Osteoblast (primary cell): ENCODE data around the gene CWC27. TPM values are rescaled to one million over a fixed set of nuclear protein-coding genes. Genes with fewer than 3 reads are reported as not detected.

Source experiments
- DNase-seq: peaks from one replicate; pipeline ENCODE4 v3.0.0; 2011; ENCODE audit warnings: low spot score, mixed read lengths; ENCODE audit not compliant: insufficient read length; ENCODE audit errors: missing footprints
- H2AFZ ChIP-seq: 2 replicates; pipeline ENCODE4 v1.6.0; 2011; ENCODE audit warnings: mild to moderate bottlenecking, low read length
- H3K27ac ChIP-seq: 2 replicates; pipeline ENCODE4 v1.5.1; 2011; ENCODE audit warnings: mild to moderate bottlenecking, low read depth, low read length, moderate library complexity
- H3K27me3 ChIP-seq: 2 replicates; pipeline ENCODE4 v1.6.0; 2012; ENCODE audit warnings: mild to moderate bottlenecking, control low read depth, inconsistent platforms, low read length, moderate library complexity; ENCODE audit not compliant: insufficient read depth
- H3K36me3 ChIP-seq: 2 replicates; pipeline ENCODE4 v1.5.1; 2011; ENCODE audit warnings: mild to moderate bottlenecking, low read length, control low read depth, moderate library complexity; ENCODE audit not compliant: insufficient read depth
- H3K4me1 ChIP-seq: 2 replicates; pipeline ENCODE4 v1.5.1; 2011; ENCODE audit warnings: mild to moderate bottlenecking, low read length, control low read depth, moderate library complexity; ENCODE audit not compliant: insufficient read depth
- H3K4me2 ChIP-seq: 2 replicates; pipeline ENCODE4 v1.6.0; 2011; ENCODE audit warnings: mild to moderate bottlenecking, low read length; ENCODE audit not compliant: insufficient read depth
- H3K4me3 ChIP-seq: fragments of 200-600 bp; sonication (generic); 3 replicates; pipeline ENCODE4 v1.5.1; 2012; ENCODE audit warnings: mild to moderate bottlenecking, low read length, inconsistent platforms; ENCODE audit not compliant: insufficient read depth
- H3K79me2 ChIP-seq: 2 replicates; pipeline ENCODE4 v1.6.0; 2012; ENCODE audit warnings: mild to moderate bottlenecking, low read length, control low read depth, inconsistent platforms; ENCODE audit not compliant: insufficient read depth
- H3K9me3 ChIP-seq: 2 replicates; pipeline ENCODE4 v1.5.1; 2011; ENCODE audit warnings: low read depth, low read length, control low read depth
- H4K20me1 ChIP-seq: 2 replicates; pipeline ENCODE4 v1.6.0; 2012; ENCODE audit warnings: mild to moderate bottlenecking, low read length, control low read depth; ENCODE audit not compliant: insufficient read depth
- CTCF ChIP-seq: IDR thresholded peaks from 2 replicates; pipeline ENCODE4 v1.5.1; 2011; ENCODE audit warnings: mild to moderate bottlenecking, low read depth, low read length, moderate library complexity; ENCODE audit errors: extremely low read depth
- total RNA-seq: library from RNA; depleted of rRNA; stranded (reverse); fragments of >200 nt; gene quantifications from 2 replicates; pipeline ENCODE4 v1.2.3, GENCODE V29; 2012

The CWC27 gene
- total RNA-seq, 1 donor: 13.4 TPM

- no peak overlapping the region for H3K4me2 ChIP-seq
- no peak overlapping the region for H2AFZ ChIP-seq
- DNase-seq: no peak
- peaks cover 7% of the 10 kb centered on the region for H3K4me1 ChIP-seq
- H3K4me3 ChIP-seq: no peak overlapping the region
- no peaks in the 10 kb centered on the region for H3K9me3 ChIP-seq
- no peak for TF ChIP-seq CTCF
- H4K20me1 ChIP-seq: no peaks in the 10 kb centered on the region
- no peaks in the 10 kb centered on the region for H3K36me3 ChIP-seq
- H3K27ac ChIP-seq: no peak overlapping the region
- no peaks in the 10 kb centered on the region for H3K79me2 ChIP-seq
- H3K27me3 ChIP-seq: no peaks in the 10 kb centered on the region
Measured at GRCh38 chr5:65050826-65051498, 282.2 kb downstream of the CWC27 start.

- Histone ChIP-seq H3K27me3 (no peaks in the 10 kb centered on the region), H4K20me1 (no peaks in the 10 kb centered on the region), H2AFZ (peak overlapping the region; percentile 36), H3K36me3 (no peaks in the 10 kb centered on the region), H3K9me3 (no peaks in the 10 kb centered on the region), H3K79me2 (no peaks in the 10 kb centered on the region), H3K4me1 (peaks cover 11% of the 10 kb centered on the region), H3K4me2 (no peak overlapping the region), H3K4me3 (no peak overlapping the region), H3K27ac (no peak overlapping the region)
- DNase-seq: no peak
- TF ChIP-seq CTCF: no peak
Measured at GRCh38 chr5:65055938-65056337, 287.2 kb downstream of the CWC27 start.

- no peak for TF ChIP-seq CTCF
- Histone ChIP-seq H3K9me3 (no peaks in the 10 kb centered on the region), H3K79me2 (no peaks in the 10 kb centered on the region), H3K36me3 (no peaks in the 10 kb centered on the region), H2AFZ (peak overlapping the region; percentile 58), H3K4me3 (no peak overlapping the region), H3K27ac (peak overlapping the region; percentile 72), H4K20me1 (no peaks in the 10 kb centered on the region), H3K4me2 (no peak overlapping the region), H3K27me3 (no peaks in the 10 kb centered on the region), H3K4me1 (peaks cover 22% of the 10 kb centered on the region)
- no peak for DNase-seq
Measured at GRCh38 chr5:65059681-65060598, 291.2 kb downstream of the CWC27 start.
